Liver (tissue), 9 donors: ENCODE results near the gene PITHD1. TPM values are rescaled to one million over a fixed set of nuclear protein-coding genes. Genes with fewer than 3 reads are reported as not detected.
"Not testable (repeated sequence)": the region's sequence is repeated elsewhere in the genome, so short reads cannot be mapped to it uniquely, and the experiment has no call there.

Experiments used
- DNase-seq: peaks from one replicate; pipeline ENCODE4 v3.0.0-alpha.2; 2017; ENCODE audit warnings: low spot score
- H3K27ac ChIP-seq, 2 donors: one replicate each; pipeline ENCODE4 v1.7.0; 2013; ENCODE audit warnings: inconsistent platforms in 2 of 2, low read length in 2 of 2, control low read depth in 1 of 2, low read depth in 1 of 2, mild to moderate bottlenecking in 1 of 2
- H3K27me3 ChIP-seq, 4 donors: one replicate each; pipeline versions ENCODE4 v1.6.1 to v1.7.0; 2013; ENCODE audit warnings: low read length in 3 of 4, inconsistent platforms in 1 of 4, mild to moderate bottlenecking in 1 of 4, moderate library complexity in 1 of 4; ENCODE audit not compliant: control insufficient read depth in 4 of 4, insufficient read depth in 4 of 4
- H3K36me3 ChIP-seq, 4 donors: one replicate each; pipeline versions ENCODE4 v1.6.1 to v1.7.0; 2013; ENCODE audit warnings: low read length in 3 of 4, mild to moderate bottlenecking in 3 of 4, low read depth in 1 of 4, moderate library complexity in 1 of 4; ENCODE audit not compliant: control insufficient read depth in 4 of 4, insufficient read depth in 3 of 4
- H3K4me1 ChIP-seq, 4 donors: one replicate each; pipeline versions ENCODE4 v1.6.1 to v1.7.0; 2013; ENCODE audit warnings: low read length in 3 of 4, mild to moderate bottlenecking in 3 of 4, moderate library complexity in 1 of 4; ENCODE audit not compliant: control insufficient read depth in 4 of 4, insufficient read depth in 4 of 4
- H3K4me3 ChIP-seq, 3 donors: one replicate each; pipeline versions ENCODE4 v1.6.1 to v1.7.0; 2013; ENCODE audit warnings: low read length in 3 of 3, control low read depth in 1 of 3, low read depth in 1 of 3, mild to moderate bottlenecking in 1 of 3
- H3K9ac ChIP-seq, 2 donors: one replicate each; pipeline ENCODE4 v1.7.0; 2013; ENCODE audit warnings: low read length in 2 of 2, mild to moderate bottlenecking in 2 of 2, moderate library complexity in 2 of 2, control low read depth in 1 of 2, low read depth in 1 of 2
- H3K9me3 ChIP-seq, 4 donors: one replicate each; pipeline versions ENCODE4 v1.6.1 to v1.7.0; 2013; ENCODE audit warnings: low read length in 3 of 4; ENCODE audit not compliant: control insufficient read depth in 4 of 4
- EGR1 ChIP-seq, 2 donors: IDR thresholded peaks; 2 replicates each; pipeline ENCODE4 v1.6.1; 2016 to 2018; ENCODE audit warnings: antibody characterized with exemption in 2 of 2, low read depth in 2 of 2
- FOXA1 ChIP-seq: IDR thresholded peaks from 2 replicates; pipeline ENCODE4 v1.6.1; 2016; ENCODE audit warnings: antibody characterized with exemption
- FOXA2 ChIP-seq: IDR thresholded peaks from 2 replicates; pipeline ENCODE4 v1.6.1; 2016; ENCODE audit warnings: antibody characterized with exemption
- GABPA ChIP-seq, 2 donors: IDR thresholded peaks in 1 of 2; conservative IDR thresholded peaks in 1 of 2; 2 replicates each; pipeline ENCODE4 v1.6.1; 2016; ENCODE audit warnings: antibody characterized with exemption in 2 of 2, mild to moderate bottlenecking in 1 of 2, moderate library complexity in 1 of 2
- HNF4A ChIP-seq, 2 donors: conservative IDR thresholded peaks; 2 replicates each; pipeline ENCODE4 v1.6.1; 2016; ENCODE audit warnings: antibody characterized with exemption in 2 of 2, mild to moderate bottlenecking in 2 of 2
- HNF4G ChIP-seq: IDR thresholded peaks from 2 replicates; pipeline ENCODE4 v1.6.1; 2016; ENCODE audit warnings: antibody characterized with exemption
- JUND ChIP-seq, 2 donors: IDR thresholded peaks; 2 replicates each; pipeline ENCODE4 v1.6.1; 2016; ENCODE audit warnings: antibody characterized with exemption in 2 of 2
- NR2F2 ChIP-seq: IDR thresholded peaks from 2 replicates; pipeline ENCODE4 v1.6.1; 2016; ENCODE audit warnings: antibody characterized with exemption
- RAD21 ChIP-seq, 2 donors: IDR thresholded peaks; 2 replicates each; pipeline ENCODE4 v1.6.1; 2016; ENCODE audit warnings: antibody characterized with exemption in 2 of 2, mild to moderate bottlenecking in 2 of 2
- RXRA ChIP-seq, 2 donors: IDR thresholded peaks; 2 replicates each; pipeline ENCODE4 v1.6.1; 2017 to 2018; ENCODE audit warnings: antibody characterized with exemption in 2 of 2, mild to moderate bottlenecking in 1 of 2
- SP1 ChIP-seq: IDR thresholded peaks from 2 replicates; pipeline ENCODE4 v1.6.1; 2018; ENCODE audit warnings: antibody characterized with exemption, mild to moderate bottlenecking
- TAF1 ChIP-seq: conservative IDR thresholded peaks from 2 replicates; pipeline ENCODE4 v1.6.1; 2016; ENCODE audit warnings: antibody characterized with exemption, mild to moderate bottlenecking
- YY1 ChIP-seq: IDR thresholded peaks from 2 replicates; pipeline ENCODE4 v1.6.1; 2016; ENCODE audit warnings: antibody characterized with exemption, mild to moderate bottlenecking
- WGBS: extraction: QIAGEN DNeasy Blood & Tissue Kit; methylation state at CpG from one replicate; pipeline ENCODE4 v1.1.7; 2013; 5-methylcytosine and 5-hydroxymethylcytosine counted together
- polyA plus RNA-seq, 2 donors: library from polyadenylated mRNA; stranded (reverse) in 1 of 2; unstranded in 1 of 2; fragments of 200-250 nt in 1 of 2; fragments of >200 nt in 1 of 2; fragmentation: Nextera tagmentation in 1 of 2; extraction: Ambion mirVana in 1 of 2; gene quantifications; one replicate each; pipeline versions ENCODE4 v1.2.1 to v1.2.3, GENCODE V29; 2013 to 2015
- total RNA-seq, 2 donors: library from RNA; depleted of rRNA; stranded (reverse); fragments of >200 nt; gene quantifications; one replicate each; pipeline ENCODE4 v1.2.3, GENCODE V29; 2014
- TF ChIP-seq, protein P1 (sequence below): IDR thresholded peaks from 2 replicates; pipeline ENCODE4 v1.6.1; 2016; ENCODE audit warnings: antibody characterized with exemption
- TF ChIP-seq, protein P2 (sequence below): IDR thresholded peaks from 2 replicates; pipeline ENCODE4 v1.6.1; 2016; ENCODE audit warnings: antibody characterized with exemption
- TF ChIP-seq, protein P3 (sequence below): fragments of 150-350 bp; IDR thresholded peaks from 2 replicates; pipeline ENCODE4 v1.5.1; 2017; ENCODE audit warnings: improper control_type of control experiment, low read depth, low read length; ENCODE audit not compliant: missing input control
- TF ChIP-seq, protein P4 (sequence below): IDR thresholded peaks from 2 replicates; pipeline ENCODE4 v1.6.1; 2016; ENCODE audit warnings: antibody characterized with exemption
- donor health status: healthy.
- donor health status: healthy.
- donor health status: healthy.
- donor health status: healthy.
- donor health status: healthy.

Gene PITHD1
- total and polyA plus RNA-seq, 4 donors, result 17.1 to 86.4 (median 24.8) TPM

DNA sequence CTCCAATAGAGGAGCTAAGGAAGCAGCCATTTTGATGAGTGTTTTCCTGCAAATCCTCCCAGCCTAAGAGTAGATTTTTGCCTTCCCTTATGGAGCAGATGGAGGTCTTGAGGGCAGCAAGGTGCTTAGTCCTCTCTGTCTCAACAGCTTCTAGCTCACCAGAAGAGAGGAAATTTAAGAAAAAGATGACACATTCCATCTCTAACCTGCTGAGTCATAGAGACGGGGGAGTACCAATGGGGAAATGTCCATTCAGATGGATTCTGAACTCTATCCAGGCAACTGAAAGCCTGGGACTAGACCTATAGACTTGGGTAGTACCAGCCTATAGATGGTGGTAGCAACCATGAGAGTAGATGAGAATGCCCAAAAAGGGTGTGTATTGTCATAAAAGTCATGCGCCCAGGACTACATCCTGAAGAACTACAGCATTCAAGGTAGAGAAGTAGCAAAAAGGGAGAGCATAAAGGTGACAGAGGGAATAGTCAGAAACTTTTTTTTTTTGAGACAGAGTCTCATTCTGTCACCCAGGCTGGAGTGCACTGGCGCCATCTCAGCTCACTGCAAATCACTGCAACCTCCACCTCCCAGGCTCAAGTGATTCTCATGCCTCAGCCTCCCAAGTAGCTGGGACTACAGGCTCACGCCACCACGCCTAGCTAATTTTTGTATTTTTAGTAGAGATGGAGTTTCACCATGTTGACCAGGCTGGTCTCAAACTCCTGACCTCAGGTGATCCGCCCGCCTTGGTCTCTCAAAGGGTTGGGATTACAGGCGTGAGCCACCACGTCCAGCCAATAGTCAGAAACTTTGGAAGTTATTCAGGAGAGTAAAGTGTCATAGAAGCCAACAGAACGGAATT, 45.6 kb upstream of the PITHD1 start (continued):
- TF ChIP-seq FOXA1, result no peak
- TF ChIP-seq NR2F2, result no peak
- TF ChIP-seq RAD21 (IDR thresholded peaks at IDR 0.05), result no peak
- TF ChIP-seq, protein P1, sequence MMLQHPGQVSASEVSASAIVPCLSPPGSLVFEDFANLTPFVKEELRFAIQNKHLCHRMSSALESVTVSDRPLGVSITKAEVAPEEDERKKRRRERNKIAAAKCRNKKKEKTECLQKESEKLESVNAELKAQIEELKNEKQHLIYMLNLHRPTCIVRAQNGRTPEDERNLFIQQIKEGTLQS, result no peak
- no peak for TF ChIP-seq FOXA2
- TF ChIP-seq, protein P2, sequence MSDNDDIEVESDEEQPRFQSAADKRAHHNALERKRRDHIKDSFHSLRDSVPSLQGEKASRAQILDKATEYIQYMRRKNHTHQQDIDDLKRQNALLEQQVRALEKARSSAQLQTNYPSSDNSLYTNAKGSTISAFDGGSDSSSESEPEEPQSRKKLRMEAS, result no peak
- TF ChIP-seq YY1, result no peak
- TF ChIP-seq TAF1, result no peak
- TF ChIP-seq GABPA (IDR thresholded peaks at IDR 0.05 in 1 of 2, conservative IDR thresholded peaks at IDR 0.05 in 1 of 2), result no peak

DNA sequence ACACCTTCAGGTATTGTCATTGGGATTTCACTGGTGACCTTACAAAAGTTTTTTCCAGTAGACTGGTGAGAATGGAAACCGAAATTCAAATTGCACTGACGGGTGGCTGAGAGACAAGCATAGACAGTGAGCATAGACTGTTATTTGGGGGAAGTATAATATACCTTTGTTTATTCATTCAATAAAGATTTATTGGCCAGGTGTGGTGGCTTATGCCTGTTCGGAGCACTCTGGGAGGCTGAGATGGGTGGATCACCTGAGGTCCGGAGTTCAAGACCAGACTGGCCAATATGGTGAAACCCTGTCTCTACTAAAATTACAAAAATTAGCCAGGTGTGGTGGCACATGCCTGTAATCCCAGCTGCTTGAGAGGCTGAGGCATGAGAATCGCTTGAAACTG, 44.9 kb upstream of the PITHD1 start:
- 89% methylated on average over 5 of the region's 5 CpGs for WGBS

DNA sequence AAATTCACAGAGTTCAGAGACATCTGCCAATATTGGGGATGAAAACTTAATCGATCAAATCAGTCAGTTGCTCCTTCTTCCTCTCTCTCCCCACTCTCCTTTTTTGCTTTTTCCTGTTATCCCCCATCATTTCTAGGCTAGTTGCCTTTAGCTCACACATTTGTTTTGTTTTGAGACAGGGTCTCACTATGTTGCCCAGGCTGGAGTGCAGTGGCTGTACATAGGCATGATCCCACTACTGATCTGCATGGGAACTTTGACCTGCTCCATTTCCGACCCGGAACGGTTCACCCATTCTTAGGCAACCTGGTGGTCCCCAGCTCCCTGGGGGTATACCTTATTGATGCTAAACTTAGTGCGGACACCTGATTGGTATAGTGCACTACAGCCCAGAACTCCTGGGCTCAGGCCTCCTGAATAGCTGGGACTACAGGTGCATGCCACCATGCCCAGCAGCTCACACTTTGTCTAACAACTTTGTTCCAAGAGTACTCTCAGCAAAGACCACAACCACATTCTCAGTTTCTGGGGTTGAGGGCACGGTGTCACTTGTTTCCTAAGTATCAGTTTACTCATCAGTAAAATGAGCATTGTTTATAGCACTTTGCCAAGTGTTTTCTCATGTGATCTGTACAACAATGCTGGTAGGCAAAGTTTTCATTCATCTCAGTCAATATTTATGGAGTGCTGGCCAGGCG, 41.6 kb upstream of the PITHD1 start:
- Histone ChIP-seq H3K4me1 (peaks cover 3 to 13% (median 6%) of the 10 kb centered on the region in 4 donors), H3K9ac (no peak overlapping the region), H3K36me3 (no peaks in the 10 kb centered on the region), H3K27me3 (no peaks in the 10 kb centered on the region), H3K4me3 (no peak overlapping the region), H3K9me3 (no peaks in the 10 kb centered on the region), H3K27ac (no peak overlapping the region)
- WGBS, result 89% methylated on average over 7 of the region's 7 CpGs
- DNase-seq, result no peak
- TF ChIP-seq YY1, result no peak
- no peak for TF ChIP-seq RAD21 (IDR thresholded peaks at IDR 0.05)

More for the DNA sequence above, 44.9 kb upstream of the PITHD1 start:
- H3K4me3 ChIP-seq, H3K9ac ChIP-seq, H3K9me3 ChIP-seq, H3K27ac ChIP-seq, DNase-seq, H3K36me3 ChIP-seq, H3K27me3 ChIP-seq: not testable (repeated sequence)
- peaks cover 5 to 25% (median 17%) of the 10 kb centered on the region in 4 donors for H3K4me1 ChIP-seq

DNA sequence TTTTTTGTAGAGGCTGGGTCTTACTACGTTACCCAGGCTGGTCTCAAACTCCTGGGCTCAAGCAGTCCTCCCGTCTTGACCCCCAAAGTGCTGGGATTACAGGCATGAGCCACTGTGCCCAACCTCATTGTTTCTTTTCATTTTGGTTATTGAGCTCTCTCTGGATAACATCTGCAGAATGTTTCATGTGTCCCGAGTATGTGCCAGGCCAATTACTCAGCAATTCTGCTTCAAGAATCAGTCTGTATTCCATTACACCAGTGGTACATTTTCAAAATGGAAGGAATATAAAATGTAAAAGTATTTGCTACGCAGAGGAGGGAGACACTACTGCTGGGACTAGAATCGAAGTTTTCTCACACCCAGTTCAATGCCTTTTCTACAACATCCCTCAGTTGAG, 36.6 kb upstream of the PITHD1 start:
- WGBS, result 93% methylated on average over 5 of the region's 5 CpGs
- Histone ChIP-seq H3K36me3 (peaks cover 0 to 2% (median under 1%) of the 10 kb centered on the region in 4 donors), H3K9me3 (no peaks in the 10 kb centered on the region), H3K9ac (no peak overlapping the region), H3K27me3 (no peaks in the 10 kb centered on the region), H3K27ac (no peak overlapping the region), H3K4me3 (no peak overlapping the region), H3K4me1 (peaks cover 3 to 32% (median 19%) of the 10 kb centered on the region in 4 donors)
- DNase-seq, result no peak
- TF ChIP-seq NR2F2, result no peak
- TF ChIP-seq SP1, result no peak
- TF ChIP-seq EGR1 (IDR thresholded peaks at IDR 0.05; ENCODE audit: low read depth in 2 of 2), result no peak
- TF ChIP-seq, protein P2, result no peak
- no peak for TF ChIP-seq HNF4A (conservative IDR thresholded peaks at IDR 0.05)
- TF ChIP-seq, protein P3, sequence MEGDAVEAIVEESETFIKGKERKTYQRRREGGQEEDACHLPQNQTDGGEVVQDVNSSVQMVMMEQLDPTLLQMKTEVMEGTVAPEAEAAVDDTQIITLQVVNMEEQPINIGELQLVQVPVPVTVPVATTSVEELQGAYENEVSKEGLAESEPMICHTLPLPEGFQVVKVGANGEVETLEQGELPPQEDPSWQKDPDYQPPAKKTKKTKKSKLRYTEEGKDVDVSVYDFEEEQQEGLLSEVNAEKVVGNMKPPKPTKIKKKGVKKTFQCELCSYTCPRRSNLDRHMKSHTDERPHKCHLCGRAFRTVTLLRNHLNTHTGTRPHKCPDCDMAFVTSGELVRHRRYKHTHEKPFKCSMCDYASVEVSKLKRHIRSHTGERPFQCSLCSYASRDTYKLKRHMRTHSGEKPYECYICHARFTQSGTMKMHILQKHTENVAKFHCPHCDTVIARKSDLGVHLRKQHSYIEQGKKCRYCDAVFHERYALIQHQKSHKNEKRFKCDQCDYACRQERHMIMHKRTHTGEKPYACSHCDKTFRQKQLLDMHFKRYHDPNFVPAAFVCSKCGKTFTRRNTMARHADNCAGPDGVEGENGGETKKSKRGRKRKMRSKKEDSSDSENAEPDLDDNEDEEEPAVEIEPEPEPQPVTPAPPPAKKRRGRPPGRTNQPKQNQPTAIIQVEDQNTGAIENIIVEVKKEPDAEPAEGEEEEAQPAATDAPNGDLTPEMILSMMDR, result no peak
- no peak for TF ChIP-seq JUND (IDR thresholded peaks at IDR 0.05)
- no peak for TF ChIP-seq GABPA (IDR thresholded peaks at IDR 0.05 in 1 of 2, conservative IDR thresholded peaks at IDR 0.05 in 1 of 2)
- TF ChIP-seq, protein P4, sequence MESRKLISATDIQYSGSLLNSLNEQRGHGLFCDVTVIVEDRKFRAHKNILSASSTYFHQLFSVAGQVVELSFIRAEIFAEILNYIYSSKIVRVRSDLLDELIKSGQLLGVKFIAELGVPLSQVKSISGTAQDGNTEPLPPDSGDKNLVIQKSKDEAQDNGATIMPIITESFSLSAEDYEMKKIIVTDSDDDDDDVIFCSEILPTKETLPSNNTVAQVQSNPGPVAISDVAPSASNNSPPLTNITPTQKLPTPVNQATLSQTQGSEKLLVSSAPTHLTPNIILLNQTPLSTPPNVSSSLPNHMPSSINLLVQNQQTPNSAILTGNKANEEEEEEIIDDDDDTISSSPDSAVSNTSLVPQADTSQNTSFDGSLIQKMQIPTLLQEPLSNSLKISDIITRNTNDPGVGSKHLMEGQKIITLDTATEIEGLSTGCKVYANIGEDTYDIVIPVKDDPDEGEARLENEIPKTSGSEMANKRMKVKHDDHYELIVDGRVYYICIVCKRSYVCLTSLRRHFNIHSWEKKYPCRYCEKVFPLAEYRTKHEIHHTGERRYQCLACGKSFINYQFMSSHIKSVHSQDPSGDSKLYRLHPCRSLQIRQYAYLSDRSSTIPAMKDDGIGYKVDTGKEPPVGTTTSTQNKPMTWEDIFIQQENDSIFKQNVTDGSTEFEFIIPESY, result no peak
- no peak for TF ChIP-seq HNF4G
- TF ChIP-seq, protein P1, result no peak
- TF ChIP-seq FOXA2, result no peak
- TF ChIP-seq RXRA (IDR thresholded peaks at IDR 0.05), result no peak
